Natural killer cell (primary cell): ENCODE measurements around the gene STX19. TPM values are rescaled to one million over a fixed set of nuclear protein-coding genes. Genes with fewer than 3 reads are reported as not detected.

Experiments used
- ATAC-seq, 3 donors: fragments of 150-1000 bp in 2 of 3; fragments of 200-7000 bp in 1 of 3; cut with Tn5 transposase; 1 replicate in 1 of 3; 2 replicates in 2 of 3; pipeline ENCODE4 v1.10.0; 2021; ENCODE audit warnings: mild to moderate bottlenecking in 2 of 3, moderate library complexity in 2 of 3
- DNase-seq, 2 donors: peaks; one replicate each; pipeline versions ENCODE4 v3.0.0 to v3.0.0-alpha.2; 2013 to 2021; ENCODE audit warnings: mixed read lengths in 1 of 2
- H3K27ac ChIP-seq: one replicate; pipeline ENCODE4 v1.5.1; 2013; ENCODE audit warnings: mild to moderate bottlenecking, low read length
- H3K27me3 ChIP-seq: one replicate; pipeline ENCODE4 v1.6.1; 2013; ENCODE audit warnings: low read length; ENCODE audit not compliant: control insufficient read depth, insufficient read depth
- H3K36me3 ChIP-seq: one replicate; pipeline ENCODE4 v1.6.1; 2013; ENCODE audit warnings: low read length; ENCODE audit not compliant: control insufficient read depth, insufficient read depth
- H3K4me1 ChIP-seq: one replicate; pipeline ENCODE4 v1.6.1; 2013; ENCODE audit warnings: low read length; ENCODE audit not compliant: control insufficient read depth, insufficient read depth
- H3K4me3 ChIP-seq: one replicate; pipeline ENCODE4 v1.5.1; 2013; ENCODE audit warnings: low read length
- H3K9me3 ChIP-seq: one replicate; pipeline ENCODE4 v1.6.1; 2013; ENCODE audit warnings: low read length; ENCODE audit not compliant: control insufficient read depth, insufficient read depth
- H3K27ac Mint-ChIP-seq, 2 donors: one replicate each; pipeline ENCODE4 v1.8.0; 2022; ENCODE audit warnings: mild to moderate bottlenecking in 2 of 2, mixed read lengths in 2 of 2, moderate library complexity in 1 of 2
- H3K27me3 Mint-ChIP-seq, 2 donors: one replicate each; pipeline ENCODE4 v1.8.0; 2022; ENCODE audit warnings: low read depth in 2 of 2, mixed read lengths in 2 of 2
- H3K36me3 Mint-ChIP-seq: one replicate; pipeline ENCODE4 v1.8.0; 2022; ENCODE audit warnings: mixed read lengths
- H3K4me1 Mint-ChIP-seq, 2 donors: one replicate each; pipeline ENCODE4 v1.8.0; 2022; ENCODE audit warnings: mixed read lengths in 2 of 2
- H3K4me3 Mint-ChIP-seq: one replicate; pipeline ENCODE4 v1.8.0; 2022; ENCODE audit warnings: mild to moderate bottlenecking, moderate library complexity, mixed read lengths
- H3K9me3 Mint-ChIP-seq, 2 donors: one replicate each; pipeline ENCODE4 v1.8.0; 2022; ENCODE audit warnings: mixed read lengths in 2 of 2
- CTCF ChIP-seq: fragments of 200-600 bp; IDR thresholded peaks from one replicate; pipeline ENCODE4 v1.8.0; 2022; ENCODE audit warnings: antibody characterized with exemption
- WGBS: methylation state at CpG from one replicate; pipeline ENCODE4 v1.1.7; 2013; ENCODE audit warnings: missing lambda C conversion rate; ENCODE audit not compliant: insufficient coverage; 5-methylcytosine and 5-hydroxymethylcytosine counted together
- intact Hi-C: fragments of 100-400 bp; cut with micrococcal nuclease; formaldehyde crosslinking; loops from one replicate; pipeline ENCODE4 v1.14.2; 2022
- total RNA-seq, 4 donors: library from RNA; stranded (reverse); fragments of 120-200 nt in 1 of 4; gene quantifications; one replicate each; pipeline versions ENCODE4 v1.2.3 to v1.2.4, GENCODE V29; 2013 to 2022

The STX19 gene
- total RNA-seq, 3 donors from 2014 or later (not counting 1 experiment from before 2014, with no cell fraction given) = not detected

- ATAC-seq = no peak
- no peak for TF ChIP-seq CTCF
- WGBS = 51% methylated on average over 14 of the region's 17 CpGs
- H3K27ac Mint-ChIP-seq = peak overlapping the region; percentile 99
- peaks cover 17% of the 10 kb centered on the region for H3K36me3 ChIP-seq
- peak overlapping the region; percentile 89 for H3K4me3 ChIP-seq
- H3K36me3 Mint-ChIP-seq = peaks cover 9% of the 10 kb centered on the region
- peaks cover 45 to 47% of the 10 kb centered on the region in 2 donors for H3K4me1 Mint-ChIP-seq
- no peaks in the 10 kb centered on the region for H3K27me3 ChIP-seq
- DNase-seq = no peak
- no peaks in the 10 kb centered on the region for H3K27me3 Mint-ChIP-seq
- H3K4me3 Mint-ChIP-seq = peak overlapping the region; percentile 98
- H3K4me1 ChIP-seq = peaks cover 7% of the 10 kb centered on the region
- no peaks in the 10 kb centered on the region for H3K9me3 Mint-ChIP-seq
- H3K9me3 ChIP-seq = no peaks in the 10 kb centered on the region
- intact Hi-C loops = loop anchor here (1.0 kb wide), 1 partner anchor 83 kb away; the partner anchor contains the start of gene ARL13B
- peak overlapping the region; percentile 98 for H3K27ac ChIP-seq
Measured at GRCh38 chr3:94063496-94064119, 35.2 kb upstream of the STX19 start.

GRCh38 chr3:94062513-94063404 is 34.4 kb upstream of the STX19 start, which contains the start of the genes DHFR2 and NSUN3:
Gene DHFR2 (minus strand): TSS chr3:94062916. CDS start chr3:94061511, 1,405 bp downstream.
Gene NSUN3 (plus strand): TSS chr3:94063061. CDS start chr3:94063127, 66 bp downstream.
- peak; percentile 83 to 89 (median 86) for ATAC-seq
- peak within 1 kb of the TSS; percentile 98 for H3K4me3 Mint-ChIP-seq
- H3K4me1 Mint-ChIP-seq = peaks cover 37 to 45% of the 10 kb centered on the region in 2 donors
- peaks cover 7% of the 10 kb centered on the region for H3K4me1 ChIP-seq
- DNase-seq = peak; percentile 79 to 95
- intact Hi-C loops = loop anchor here (1.0 kb wide), 1 partner anchor 82 kb away; the partner anchor contains the start of gene ARL13B
- no peak for TF ChIP-seq CTCF
- H3K27ac Mint-ChIP-seq = peak within 1 kb of the TSS; percentile 99
- H3K27me3 ChIP-seq = no peaks in the 10 kb centered on the region
- under 1% methylated on average over 50 of the region's 52 CpGs for WGBS
- H3K4me3 ChIP-seq = peak within 1 kb of the TSS; percentile 89
- H3K9me3 Mint-ChIP-seq = no peaks in the 10 kb centered on the region
- no peaks in the 10 kb centered on the region for H3K27me3 Mint-ChIP-seq
- peaks cover 7% of the 10 kb centered on the region for H3K36me3 Mint-ChIP-seq
- H3K27ac ChIP-seq = peak within 1 kb of the TSS; percentile 98
- H3K36me3 ChIP-seq = peaks cover 14% of the 10 kb centered on the region
- H3K9me3 ChIP-seq = no peaks in the 10 kb centered on the region

GRCh38 chr3:94061297-94061696 is 32.9 kb upstream of the STX19 start:
- no peak overlapping the region for H3K4me3 Mint-ChIP-seq
- H3K36me3 Mint-ChIP-seq = no peaks in the 10 kb centered on the region
- WGBS = 95% methylated on average over 10 of the region's 13 CpGs
- Histone ChIP-seq H3K9me3 (no peaks in the 10 kb centered on the region), H3K27ac (no peak overlapping the region), H3K36me3 (peaks cover 5% of the 10 kb centered on the region), H3K4me3 (no peak overlapping the region), H3K27me3 (no peaks in the 10 kb centered on the region), H3K4me1 (peaks cover 7% of the 10 kb centered on the region)
- no peaks in the 10 kb centered on the region for H3K27me3 Mint-ChIP-seq
- H3K9me3 Mint-ChIP-seq = no peaks in the 10 kb centered on the region
- DNase-seq = no peak
- no peak for TF ChIP-seq CTCF
- intact Hi-C loops = no loop called here
- ATAC-seq = no peak
- H3K4me1 Mint-ChIP-seq = peaks cover 23 to 30% of the 10 kb centered on the region in 2 donors
- no peak overlapping the region for H3K27ac Mint-ChIP-seq
